Brain microvascular endothelial cell (primary cell): Measurements from ENCODE around the gene GPR162.

ENCODE experiments used
- DNase-seq: peaks from one replicate; pipeline ENCODE4 v3.0.0-alpha.2; 2020
- H3K27ac ChIP-seq: fragments of 250-450 bp; sonication (Bioruptor Pico); 2 replicates; pipeline ENCODE4 v1.5.1; 2020; ENCODE audit warnings: mild to moderate bottlenecking, moderate library complexity
- H3K27me3 ChIP-seq: fragments of 250-450 bp; sonication (Bioruptor Pico); replicated peaks from 2 replicates; pipeline ENCODE4 v1.5.1; 2020; ENCODE audit warnings: mild to moderate bottlenecking
- H3K36me3 ChIP-seq: fragments of 250-450 bp; sonication (Bioruptor Pico); replicated peaks from 2 replicates; pipeline ENCODE4 v1.5.1; 2020; ENCODE audit warnings: mild to moderate bottlenecking
- H3K4me3 ChIP-seq: 2 replicates; pipeline ENCODE4 v1.5.1; 2011; ENCODE audit warnings: low read depth, mild to moderate bottlenecking, control low read depth, low read length, moderate library complexity
- CTCF ChIP-seq: IDR thresholded peaks from 2 replicates; pipeline ENCODE4 v1.5.1; 2011; ENCODE audit warnings: low read depth, mild to moderate bottlenecking, moderate library complexity, low read length, control low read depth, inconsistent platforms; ENCODE audit errors: missing control alignments
- in situ Hi-C: cut with HindIII; loops from 2 replicates; pipeline ENCODE4 v1.10.0; 2017; ENCODE audit warnings: low sequenced_read_pairs, low pct_ligation_motif_present

GPR162 gene

DNA sequence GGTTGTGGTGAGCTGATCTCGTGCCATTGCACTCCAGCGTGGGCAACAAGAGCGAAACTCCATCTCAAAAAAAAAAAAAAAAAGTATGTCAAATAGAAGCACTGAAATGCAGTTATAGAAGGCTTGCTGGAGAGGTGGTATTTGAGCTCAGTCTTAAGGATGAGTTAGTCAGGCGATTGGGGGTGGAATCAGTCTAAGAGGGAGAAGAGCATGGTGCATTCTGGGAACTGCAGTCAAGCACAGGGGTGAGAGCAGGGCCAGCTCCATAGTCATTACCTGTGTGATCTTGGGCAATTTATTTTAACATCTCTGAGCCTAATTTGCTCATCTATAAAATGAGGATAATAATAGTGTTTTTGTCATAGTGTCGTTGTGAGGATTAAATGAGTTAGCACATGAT is 13.3 kb downstream of the GPR162 start:
- Histone ChIP-seq H3K27ac (no peak overlapping the region), H3K36me3 (peaks cover 79% of the 10 kb centered on the region), H3K27me3 (no peaks in the 10 kb centered on the region), H3K4me3 (no peak overlapping the region)
- no peak for DNase-seq
- no peak for TF ChIP-seq CTCF
- in situ Hi-C loops: no loop called here

GRCh38 chr12:6836851-6837250 is 15.2 kb downstream of the GPR162 start:
- H3K36me3 ChIP-seq: peaks cover 67% of the 10 kb centered on the region
- in situ Hi-C loops: no loop called here

DNA sequence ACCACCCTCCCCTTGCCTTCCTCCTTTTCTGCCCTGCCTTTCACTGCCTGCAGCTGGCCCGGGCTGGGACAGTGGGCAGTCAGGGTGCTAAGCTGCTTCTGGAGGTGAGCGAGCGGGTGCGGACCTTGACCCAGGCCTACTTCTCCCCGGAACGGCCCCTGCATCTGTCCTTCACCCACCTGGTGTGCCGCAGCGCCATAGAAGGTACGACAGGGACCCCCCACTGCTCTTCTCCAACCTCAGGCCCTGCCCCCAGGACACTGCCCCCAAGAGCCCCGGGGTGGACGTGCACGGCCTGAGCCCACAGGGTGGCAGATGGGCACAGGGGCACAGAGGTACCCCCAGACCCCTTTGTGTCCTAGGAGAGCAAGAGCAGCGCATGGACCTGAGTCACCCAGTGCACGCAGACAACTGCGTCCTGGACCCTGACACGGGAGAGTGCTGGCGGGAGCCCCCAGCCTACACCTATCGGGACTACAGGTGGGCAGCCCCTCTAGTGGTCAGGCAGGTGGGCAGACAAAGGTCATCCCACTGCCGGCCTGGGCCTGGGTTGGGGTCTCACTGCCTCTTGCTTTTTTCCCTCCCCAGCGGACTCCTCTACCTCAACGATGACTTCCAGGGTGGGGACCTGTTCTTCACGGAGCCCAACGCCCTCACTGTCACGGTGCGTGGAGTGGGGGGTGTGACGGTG is 15.9 kb downstream of the GPR162 start:
- no peak for TF ChIP-seq CTCF
- Histone ChIP-seq H3K27me3 (no peaks in the 10 kb centered on the region), H3K4me3 (no peak overlapping the region), H3K27ac (no peak overlapping the region), H3K36me3 (peaks cover 65% of the 10 kb centered on the region)
- in situ Hi-C loops: no loop called here
- DNase-seq: no peak

More at GRCh38 chr12:6836851-6837250, 15.2 kb downstream of the GPR162 start:
- TF ChIP-seq CTCF: no peak
- Histone ChIP-seq H3K27ac (no peak overlapping the region), H3K27me3 (no peaks in the 10 kb centered on the region), H3K4me3 (no peak overlapping the region)
- DNase-seq: no peak

DNA sequence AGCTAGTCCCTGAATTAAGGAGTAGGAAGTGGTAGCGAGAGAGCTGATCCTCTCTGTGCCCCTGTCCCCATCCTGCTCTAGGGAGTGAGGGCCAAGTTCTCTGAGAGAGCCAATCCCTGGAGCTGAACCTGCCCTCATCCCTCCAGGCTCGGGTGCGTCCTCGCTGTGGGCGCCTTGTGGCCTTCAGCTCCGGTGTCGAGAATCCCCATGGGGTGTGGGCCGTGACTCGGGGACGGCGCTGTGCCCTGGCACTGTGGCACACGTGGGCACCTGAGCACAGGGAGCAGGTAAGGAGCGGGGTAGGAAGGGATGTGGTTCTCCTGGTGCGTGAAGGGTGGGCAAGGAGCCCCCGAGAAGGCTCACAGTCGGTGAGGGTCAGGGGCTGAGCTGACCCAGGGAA is 17.2 kb downstream of the GPR162 start:
- peaks cover 64% of the 10 kb centered on the region for H3K36me3 ChIP-seq
- no peak for DNase-seq
- H3K27ac ChIP-seq: no peak overlapping the region
- TF ChIP-seq CTCF: no peak
- in situ Hi-C loops: no loop called here
- H3K4me3 ChIP-seq: no peak overlapping the region
- no peaks in the 10 kb centered on the region for H3K27me3 ChIP-seq

- H3K36me3 ChIP-seq: peaks cover 62% of the 10 kb centered on the region
- no peak overlapping the region for H3K27ac ChIP-seq
- no peak for TF ChIP-seq CTCF
- DNase-seq: no peak
- no peaks in the 10 kb centered on the region for H3K27me3 ChIP-seq
- in situ Hi-C loops: no loop called here
- no peak overlapping the region for H3K4me3 ChIP-seq
Observed at GRCh38 chr12:6839482-6840201, 18.0 kb downstream of the GPR162 start.
